Panc1 (cell line): ENCODE data around the gene ENDOG. TPM values are rescaled to one million over a fixed set of nuclear protein-coding genes. Genes with fewer than 3 reads are reported as not detected.

Source experiments
- ATAC-seq: fragments of 200-7000 bp; cut with Tn5 transposase; 2 replicates; pipeline ENCODE4 v1.9.1; 2020; ENCODE audit warnings: mild to moderate bottlenecking, moderate library complexity
- BruUV-seq: library from RNA; stranded (reverse); fragments of 400-500 nt; replicated peaks from 2 replicates; lab custom pipeline; 2021; lab: Mats Ljungman, UMichigan
- CTCF ChIA-PET: fragments of 300-600 bp; sonication (Branson Sonifier 250); formaldehyde crosslinking; loops from one replicate; lab custom pipeline; 2022; ENCODE audit warnings: antibody characterized with exemption; lab: Charles Lee
- POLR2A ChIA-PET: fragments of 300-600 bp; sonication (Branson Sonifier 250); formaldehyde crosslinking; loops from one replicate; lab custom pipeline; 2022; ENCODE audit warnings: antibody characterized with exemption; lab: Charles Lee
- DNase-seq: peaks from one replicate; pipeline ENCODE4 v3.0.0-alpha.2; 2010; ENCODE audit warnings: low read depth, low spot score
- H3K27ac ChIP-seq: 2 replicates; pipeline ENCODE4 v1.5.1; 2011; ENCODE audit warnings: mild to moderate bottlenecking, low read length, inconsistent platforms
- H3K27me3 ChIP-seq: fragments of 200-500 bp; sonication (Bioruptor generic); 2 replicates; pipeline ENCODE4 v1.6.0; 2014; ENCODE audit warnings: low read length, inconsistent platforms; ENCODE audit not compliant: control insufficient read depth, insufficient read depth
- H3K36me3 ChIP-seq: fragments of 200-500 bp; sonication (Bioruptor generic); 2 replicates; pipeline ENCODE4 v1.5.1; 2014; ENCODE audit warnings: inconsistent platforms, mild to moderate bottlenecking, low read length, moderate library complexity; ENCODE audit not compliant: control insufficient read depth, insufficient read depth
- H3K4me1 ChIP-seq: 2 replicates; pipeline ENCODE4 v1.5.1; 2011; ENCODE audit warnings: inconsistent platforms, mild to moderate bottlenecking, low read length, moderate library complexity; ENCODE audit not compliant: control insufficient read depth, insufficient read depth
- H3K4me3 ChIP-seq, 2 experiments: 2 replicates each; pipeline ENCODE4 v1.5.1; 2011 to 2012; ENCODE audit warnings: low read depth in 2 of 2, low read length in 2 of 2, mild to moderate bottlenecking in 2 of 2, inconsistent platforms in 1 of 2, moderate library complexity in 1 of 2
- H3K9me3 ChIP-seq: fragments of 200-500 bp; sonication (Bioruptor generic); 2 replicates; pipeline ENCODE4 v1.5.1; 2014; ENCODE audit warnings: low read depth, mild to moderate bottlenecking, inconsistent platforms, low read length, moderate library complexity; ENCODE audit not compliant: control insufficient read depth, insufficient read depth
- POLR2AphosphoS5 ChIP-seq: IDR thresholded peaks from 2 replicates; pipeline ENCODE4 v1.6.1; 2012; ENCODE audit warnings: mild to moderate bottlenecking, low read depth, low read length, moderate library complexity
- REST ChIP-seq, 2 experiments: IDR thresholded peaks; 2 replicates each; pipeline ENCODE4 v1.6.1; 2011 to 2012; ENCODE audit warnings: low read depth in 2 of 2, control low read depth in 1 of 2, low read length in 1 of 2, mild to moderate bottlenecking in 1 of 2, moderate library complexity in 1 of 2; ENCODE audit not compliant: insufficient read depth in 1 of 2
- SIN3A ChIP-seq: IDR thresholded peaks from 2 replicates; pipeline ENCODE4 v1.6.1; 2012; ENCODE audit warnings: low read depth, mild to moderate bottlenecking, low read length, moderate library complexity, borderline replicate concordance; ENCODE audit not compliant: insufficient read depth
- TCF7L2 ChIP-seq: IDR thresholded peaks from 2 replicates; pipeline ENCODE4 v1.6.1; 2011; ENCODE audit warnings: mild to moderate bottlenecking, low read depth, low read length, inconsistent platforms
- in situ Hi-C: cut with HindIII; loops from 2 replicates; pipeline ENCODE4 v1.10.0; 2016; ENCODE audit warnings: low sequenced_read_pairs, low pct_unique_long_range_greater_than_20kb
- intact Hi-C: fragments of 100-400 bp; cut with micrococcal nuclease; formaldehyde crosslinking; loops from one replicate; pipeline ENCODE4 v1.10.0; 2022; ENCODE audit not compliant: unreplicated experiment
- total RNA-seq: library from RNA; stranded (reverse); gene quantifications from one replicate; pipeline ENCODE4 v1.2.1, GENCODE V29; 2021; ENCODE audit not compliant: unreplicated experiment
- TF ChIP-seq, protein P1 (sequence below): fragments of 450-650 bp; IDR thresholded peaks from 2 replicates; pipeline ENCODE4 v1.5.1; 2017; ENCODE audit warnings: mild to moderate bottlenecking

Gene ENDOG
- total RNA-seq, 1 experiment from 2014 or later = 39.9 TPM

DNA sequence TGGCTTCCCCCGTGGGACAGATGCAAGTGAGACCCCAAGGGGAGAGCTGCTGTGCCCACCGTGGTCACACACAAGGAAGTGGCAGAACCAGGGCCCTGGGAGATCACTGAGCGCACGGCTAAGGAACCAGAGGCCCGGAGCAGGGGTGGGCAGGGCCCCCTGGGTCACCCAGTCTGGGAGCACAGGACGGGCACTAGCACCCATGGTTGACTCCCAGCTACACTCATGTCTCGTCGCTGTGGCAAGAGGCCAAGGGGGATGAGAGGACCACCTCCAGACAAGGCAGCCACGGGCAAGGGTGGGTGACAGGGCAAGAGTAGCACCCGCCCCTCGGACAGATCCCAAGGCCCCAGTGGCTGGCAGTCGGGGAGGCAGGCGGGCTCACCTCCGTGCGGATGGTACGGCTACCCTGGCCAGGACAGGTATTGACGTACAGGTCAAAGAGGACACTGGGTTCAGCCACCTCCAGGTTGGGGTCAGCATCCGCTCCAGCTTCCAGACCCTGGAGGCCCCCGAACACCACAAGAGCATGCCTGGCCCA, 5.1 kb downstream of the ENDOG start:
- TF ChIP-seq POLR2AphosphoS5 = no peak
- TF ChIP-seq, protein P1, sequence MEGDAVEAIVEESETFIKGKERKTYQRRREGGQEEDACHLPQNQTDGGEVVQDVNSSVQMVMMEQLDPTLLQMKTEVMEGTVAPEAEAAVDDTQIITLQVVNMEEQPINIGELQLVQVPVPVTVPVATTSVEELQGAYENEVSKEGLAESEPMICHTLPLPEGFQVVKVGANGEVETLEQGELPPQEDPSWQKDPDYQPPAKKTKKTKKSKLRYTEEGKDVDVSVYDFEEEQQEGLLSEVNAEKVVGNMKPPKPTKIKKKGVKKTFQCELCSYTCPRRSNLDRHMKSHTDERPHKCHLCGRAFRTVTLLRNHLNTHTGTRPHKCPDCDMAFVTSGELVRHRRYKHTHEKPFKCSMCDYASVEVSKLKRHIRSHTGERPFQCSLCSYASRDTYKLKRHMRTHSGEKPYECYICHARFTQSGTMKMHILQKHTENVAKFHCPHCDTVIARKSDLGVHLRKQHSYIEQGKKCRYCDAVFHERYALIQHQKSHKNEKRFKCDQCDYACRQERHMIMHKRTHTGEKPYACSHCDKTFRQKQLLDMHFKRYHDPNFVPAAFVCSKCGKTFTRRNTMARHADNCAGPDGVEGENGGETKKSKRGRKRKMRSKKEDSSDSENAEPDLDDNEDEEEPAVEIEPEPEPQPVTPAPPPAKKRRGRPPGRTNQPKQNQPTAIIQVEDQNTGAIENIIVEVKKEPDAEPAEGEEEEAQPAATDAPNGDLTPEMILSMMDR = no peak
- TF ChIP-seq SIN3A = no peak
- no peak for TF ChIP-seq REST (IDR thresholded peaks at IDR 0.05; ENCODE audit: insufficient read depth in 1 of 2, low read depth in 2 of 2, low read length in 1 of 2)
- no peak for TF ChIP-seq TCF7L2

GRCh38 chr9:128823903-128824406, 5.7 kb downstream of the ENDOG start:
- no peak for ATAC-seq
- TF ChIP-seq SIN3A (no peak), POLR2AphosphoS5 (no peak), REST (IDR thresholded peaks at IDR 0.05; ENCODE audit: insufficient read depth in 1 of 2, low read depth in 2 of 2, low read length in 1 of 2) (no peak), TCF7L2 (no peak)
- TF ChIP-seq, protein P1 = no peak
- in situ Hi-C loops (no loop called here), intact Hi-C loops (no loop called here)
- Histone ChIP-seq H3K27me3 (no peaks in the 10 kb centered on the region), H3K4me1 (peaks cover 7% of the 10 kb centered on the region; the same call in 1 of the 2 replicates), H3K27ac (no peak overlapping the region), H3K9me3 (no peaks in the 10 kb centered on the region), H3K4me3 (no peak overlapping the region), H3K36me3 (no peaks in the 10 kb centered on the region; the same call in 1 of the 2 replicates)
- DNase-seq = no peak
- POLR2A ChIA-PET = interaction anchor here (0.6 kb wide), 2 partner anchors 106 to 144 kb away, joined by 3 to 11 read pairs; no protein-coding TSS in a partner anchor
- BruUV-seq = no TSS peak
- CTCF ChIA-PET = no interaction called here

More for the DNA sequence above, 5.1 kb downstream of the ENDOG start:
- CTCF ChIA-PET = no interaction called here
- POLR2A ChIA-PET = no interaction called here
- no peak for ATAC-seq
- no peak for DNase-seq
- in situ Hi-C loops (no loop called here), intact Hi-C loops (no loop called here)
- Histone ChIP-seq H3K4me3 (no peak overlapping the region), H3K27ac (no peak overlapping the region), H3K36me3 (no peaks in the 10 kb centered on the region; the same call in 1 of the 2 replicates), H3K9me3 (no peaks in the 10 kb centered on the region), H3K27me3 (no peaks in the 10 kb centered on the region), H3K4me1 (0 out of 2 replicates have a peak, but pooled peaks cover 3% of the 10 kb centered on the region)
- no TSS peak for BruUV-seq
